Choroid plexus epithelial cell (primary cell): ENCODE measurements around the gene CEP250.
"Not testable (repeated sequence)": the region's sequence is repeated elsewhere in the genome, so short reads cannot be mapped to it uniquely, and the experiment has no call there.

Experiments used
- DNase-seq: peaks from one replicate; pipeline ENCODE4 v3.0.0-alpha.2; 2010; ENCODE audit warnings: low read depth
- H3K4me3 ChIP-seq: 2 replicates; pipeline ENCODE4 v1.5.1; 2011; ENCODE audit warnings: low read depth, mild to moderate bottlenecking, control low read depth, low read length, moderate library complexity
- TF ChIP-seq, protein P1 (sequence below): conservative IDR thresholded peaks from 2 replicates; pipeline ENCODE4 v1.5.1; 2011; ENCODE audit warnings: low read depth, mild to moderate bottlenecking, control low read depth, inconsistent platforms, low read length, moderate library complexity

Gene CEP250

DNA sequence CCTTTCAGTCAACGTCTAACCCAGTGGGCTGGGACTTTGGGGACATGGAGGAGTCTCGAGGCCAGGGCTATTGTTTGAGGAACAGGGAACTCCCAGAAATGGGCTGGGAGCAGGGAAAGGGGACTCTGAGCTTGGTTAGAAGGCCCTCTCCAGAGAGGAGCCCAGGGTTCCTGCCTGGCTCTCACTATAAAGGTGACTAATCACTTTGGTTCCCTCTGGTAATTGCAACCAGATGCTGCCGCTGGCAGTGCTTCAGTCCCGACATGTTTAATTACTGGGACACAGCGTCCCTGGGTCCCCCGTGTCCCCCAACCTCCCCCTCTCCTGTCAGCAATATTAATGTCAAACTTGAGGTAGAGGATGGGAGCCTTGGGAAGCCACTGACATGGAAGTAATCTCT is 12.4 kb upstream of the CEP250 start:
- H3K4me3 ChIP-seq, result no peak overlapping the region
- DNase-seq, result peak; percentile 61
- TF ChIP-seq, protein P1, sequence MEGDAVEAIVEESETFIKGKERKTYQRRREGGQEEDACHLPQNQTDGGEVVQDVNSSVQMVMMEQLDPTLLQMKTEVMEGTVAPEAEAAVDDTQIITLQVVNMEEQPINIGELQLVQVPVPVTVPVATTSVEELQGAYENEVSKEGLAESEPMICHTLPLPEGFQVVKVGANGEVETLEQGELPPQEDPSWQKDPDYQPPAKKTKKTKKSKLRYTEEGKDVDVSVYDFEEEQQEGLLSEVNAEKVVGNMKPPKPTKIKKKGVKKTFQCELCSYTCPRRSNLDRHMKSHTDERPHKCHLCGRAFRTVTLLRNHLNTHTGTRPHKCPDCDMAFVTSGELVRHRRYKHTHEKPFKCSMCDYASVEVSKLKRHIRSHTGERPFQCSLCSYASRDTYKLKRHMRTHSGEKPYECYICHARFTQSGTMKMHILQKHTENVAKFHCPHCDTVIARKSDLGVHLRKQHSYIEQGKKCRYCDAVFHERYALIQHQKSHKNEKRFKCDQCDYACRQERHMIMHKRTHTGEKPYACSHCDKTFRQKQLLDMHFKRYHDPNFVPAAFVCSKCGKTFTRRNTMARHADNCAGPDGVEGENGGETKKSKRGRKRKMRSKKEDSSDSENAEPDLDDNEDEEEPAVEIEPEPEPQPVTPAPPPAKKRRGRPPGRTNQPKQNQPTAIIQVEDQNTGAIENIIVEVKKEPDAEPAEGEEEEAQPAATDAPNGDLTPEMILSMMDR, result no peak

- H3K4me3 ChIP-seq, result no peak overlapping the region
- TF ChIP-seq, protein P1, result no peak
- no peak for DNase-seq
These were observed 11.2 kb upstream of the CEP250 start for GRCh38 chr20:35444226-35444625.

GRCh38 chr20:35446356-35447078 is 8.9 kb upstream of the CEP250 start:
- no peak overlapping the region for H3K4me3 ChIP-seq
- TF ChIP-seq, protein P1, result no peak
- DNase-seq, result no peak

DNA sequence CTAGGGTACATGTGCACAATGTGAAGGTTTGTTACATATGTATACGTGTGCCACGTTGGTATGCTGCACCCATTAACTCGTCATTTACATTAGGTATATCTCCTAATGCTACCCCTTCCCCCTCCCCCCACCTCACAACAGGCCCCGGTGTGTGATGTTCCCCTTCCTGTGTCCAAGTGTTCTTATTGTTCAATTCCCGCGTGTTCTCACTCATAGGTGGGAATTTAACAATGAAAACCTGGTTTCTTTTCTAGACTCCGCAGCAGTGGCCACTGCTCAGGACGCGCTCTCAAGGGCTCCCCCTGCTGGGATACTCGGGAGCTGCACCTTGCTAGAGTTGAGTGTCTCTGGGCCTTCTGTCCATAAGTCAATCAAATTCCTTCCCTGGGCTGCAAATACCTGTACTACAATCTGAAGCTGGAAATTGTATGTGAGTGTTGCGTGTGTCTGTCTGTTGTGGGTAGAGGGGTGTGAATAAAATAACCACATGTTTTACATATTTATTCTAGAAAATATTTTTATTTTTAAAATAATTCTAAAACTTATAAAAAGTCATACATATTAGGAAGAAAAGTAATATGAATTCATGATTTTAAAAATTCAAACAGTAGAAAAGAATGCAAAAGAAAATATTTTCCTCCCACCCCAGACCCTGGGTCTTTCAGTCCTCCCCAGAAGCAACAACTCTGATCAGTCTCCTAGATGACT is 8.2 kb upstream of the CEP250 start:
- H3K4me3 ChIP-seq, result peak overlapping the region; percentile 41
- TF ChIP-seq, protein P1, result peak; percentile 96
- peak; percentile 86 for DNase-seq

DNA sequence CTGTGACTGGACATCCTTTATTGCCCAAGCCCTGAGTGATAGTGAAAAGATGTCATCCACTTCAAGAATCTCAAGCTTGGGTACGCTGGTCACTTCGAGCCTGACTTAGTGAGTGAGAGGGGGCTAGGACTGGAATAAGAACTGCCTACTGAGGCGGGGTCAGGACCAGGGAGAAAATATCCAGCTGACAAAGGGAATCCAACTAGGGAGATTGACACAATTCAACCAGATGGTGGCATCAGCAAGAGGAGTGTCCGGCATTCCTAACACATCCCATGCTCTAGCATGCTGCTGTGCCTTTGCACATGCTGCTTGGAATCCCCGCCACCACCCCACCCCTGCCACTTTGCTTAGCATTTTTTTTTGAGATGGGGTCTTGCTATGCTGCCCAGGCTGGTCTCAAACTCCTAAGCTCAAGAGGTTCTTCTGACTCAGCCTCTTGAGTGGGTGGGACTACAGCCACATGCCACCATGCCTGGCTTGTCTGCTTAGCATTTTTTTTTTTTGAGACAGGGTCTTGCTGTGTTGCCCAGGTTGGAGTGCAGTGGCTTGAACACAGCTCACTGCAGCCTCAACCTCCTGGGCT is 6.5 kb upstream of the CEP250 start:
- TF ChIP-seq, protein P1, result no peak
- H3K4me3 ChIP-seq, result no peak overlapping the region
- no peak for DNase-seq

GRCh38 chr20:35449855-35450254 is 5.5 kb upstream of the CEP250 start:
- DNase-seq, result not testable (repeated sequence)

GRCh38 chr20:35451295-35451694 is 4.1 kb upstream of the CEP250 start:
- DNase-seq, result no peak
- TF ChIP-seq, protein P1, result no peak
- no peak overlapping the region for H3K4me3 ChIP-seq

More at GRCh38 chr20:35449855-35450254, 5.5 kb upstream of the CEP250 start:
- not testable (repeated sequence) for H3K4me3 ChIP-seq
